COR-L47 (cell line): ENCODE measurements around the gene SLIT1.

Experiments used
- DNase-seq: peaks from one replicate; lab custom pipeline; 2025; lab: John Stamatoyannopoulos, UW

SLIT1 gene

DNA sequence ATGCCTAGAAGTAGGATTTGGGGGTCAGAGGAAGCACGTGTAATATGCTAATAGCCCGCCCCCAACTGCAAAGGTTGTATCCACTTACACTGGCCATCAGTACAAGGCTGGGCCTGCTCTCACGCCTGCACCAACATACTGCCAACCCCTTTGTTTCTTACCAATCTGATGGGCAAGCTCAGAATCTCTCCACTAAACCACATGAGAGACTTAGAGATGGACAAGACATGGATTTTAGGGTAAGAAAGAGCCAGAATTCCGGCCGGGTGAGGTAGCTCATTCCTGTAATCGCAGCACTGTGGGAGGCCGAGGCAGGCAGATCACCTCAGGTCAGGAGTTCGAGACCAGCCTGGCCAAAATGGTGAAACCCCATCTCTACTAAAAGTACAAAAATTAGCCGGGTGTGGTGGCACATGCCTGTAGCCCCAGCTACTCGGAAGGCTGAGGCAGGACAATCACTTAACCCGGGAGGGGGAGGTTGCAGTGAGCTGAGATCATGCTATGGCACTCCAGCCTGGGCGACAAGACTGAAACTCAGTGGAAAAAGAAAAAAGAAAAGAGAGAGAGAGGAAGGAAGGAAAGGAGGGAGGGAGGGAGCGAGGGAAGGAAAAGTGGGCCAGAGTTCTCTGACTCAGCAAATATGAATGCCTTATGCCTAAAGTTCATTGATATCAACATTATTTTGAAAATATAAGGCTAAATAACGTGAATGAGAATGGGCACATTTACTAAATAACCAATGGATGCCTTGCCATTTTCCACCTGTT is 162.2 kb downstream of the SLIT1 start:
- no peak for DNase-seq

GRCh38 chr10:97022616-97023015 is 163.1 kb downstream of the SLIT1 start:
- no peak for DNase-seq

DNA sequence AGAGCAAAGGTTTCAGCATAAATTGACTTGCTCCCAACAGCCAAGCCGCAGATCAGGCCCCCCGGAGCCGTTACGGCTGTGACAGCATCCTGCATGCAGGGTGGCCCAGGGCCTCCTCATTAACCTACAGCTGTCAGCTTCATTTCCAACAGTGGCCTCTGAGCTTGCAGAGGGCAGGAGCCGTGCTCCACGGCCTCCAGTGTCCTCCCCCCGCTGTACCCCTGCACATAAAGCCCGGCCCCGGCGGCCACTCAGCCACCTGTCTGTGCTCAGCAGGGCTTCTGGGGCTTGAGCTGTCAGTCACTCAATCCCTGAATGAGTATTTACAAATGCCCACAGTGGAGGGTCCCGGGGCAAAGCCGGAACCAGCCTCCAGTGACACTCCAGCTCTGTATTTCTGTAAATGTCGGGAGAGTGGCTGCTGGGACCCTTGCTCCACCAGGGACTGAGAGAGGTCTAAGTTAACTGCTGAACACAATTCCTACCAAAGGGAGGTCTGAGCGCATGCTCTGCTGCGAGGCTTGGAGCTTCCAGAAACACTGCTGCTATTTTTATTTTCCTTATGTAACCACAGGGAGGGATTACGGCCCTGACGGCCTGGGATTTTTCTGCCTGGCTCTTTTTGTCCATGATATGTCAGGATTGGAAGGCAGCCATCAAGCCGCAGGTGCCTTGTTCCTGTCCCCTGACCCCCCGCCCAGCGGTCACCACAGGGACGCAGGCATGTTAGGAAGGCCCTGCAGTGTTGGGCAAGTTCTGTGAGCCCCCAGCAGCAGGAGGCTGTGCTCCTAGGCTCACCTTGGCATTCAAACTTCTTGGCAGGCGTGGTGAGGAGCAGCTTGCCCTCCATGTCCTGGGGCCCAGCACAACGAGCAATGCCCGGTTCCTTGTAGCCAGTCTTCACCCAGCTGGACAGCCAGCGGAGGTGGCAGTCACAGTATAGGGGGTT is 165.0 kb downstream of the SLIT1 start:
- DNase-seq, result no peak

- DNase-seq, result no peak
Measured at GRCh38 chr10:97019213-97019844, 166.4 kb downstream of the SLIT1 start.

DNA sequence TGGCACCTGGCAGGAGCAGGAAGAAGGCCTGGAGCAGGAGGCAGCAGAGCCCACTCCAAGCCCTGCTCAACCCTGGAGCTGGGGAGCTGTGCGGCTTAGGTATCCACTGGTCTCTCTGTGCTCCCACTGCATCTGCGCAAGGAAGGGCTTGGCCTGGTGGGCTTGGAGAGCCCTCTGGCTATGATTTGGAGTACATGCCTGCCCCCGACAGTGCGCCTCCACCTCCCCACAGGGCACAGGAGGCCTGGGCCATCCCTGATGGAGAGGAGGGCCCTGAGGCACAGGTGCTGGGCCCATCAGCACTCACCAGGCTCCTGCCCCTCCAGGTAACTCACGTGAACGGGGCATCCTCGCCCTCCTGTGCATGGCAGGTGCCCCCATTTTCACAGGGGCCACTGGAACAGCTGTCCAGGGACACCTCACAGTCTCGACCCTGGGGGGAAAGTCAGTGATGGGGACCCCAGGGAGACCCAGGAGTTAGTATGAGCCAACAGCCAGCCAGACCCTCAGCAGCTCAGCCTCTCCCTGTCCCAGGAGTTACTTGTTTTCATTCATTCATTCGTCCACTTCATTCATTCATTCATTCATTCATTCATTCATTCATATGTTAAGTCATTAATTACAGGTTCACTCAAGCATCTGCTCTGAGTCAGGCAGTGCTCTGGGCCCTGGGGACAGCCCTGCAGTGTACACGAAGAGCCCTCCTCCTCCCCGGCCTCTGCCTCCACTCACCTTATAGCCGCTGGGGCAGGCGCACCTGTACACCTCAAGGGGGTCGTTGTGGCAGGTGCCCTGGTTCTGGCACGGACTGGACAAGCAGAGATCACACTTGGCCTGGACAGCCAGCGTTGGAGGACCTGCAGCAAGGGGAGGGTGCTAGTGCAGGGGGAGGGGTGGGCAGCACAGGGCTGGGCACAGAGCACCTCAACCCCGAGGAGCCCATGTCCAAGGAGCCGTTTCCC is 167.2 kb downstream of the SLIT1 start:
- DNase-seq, result no peak

DNA sequence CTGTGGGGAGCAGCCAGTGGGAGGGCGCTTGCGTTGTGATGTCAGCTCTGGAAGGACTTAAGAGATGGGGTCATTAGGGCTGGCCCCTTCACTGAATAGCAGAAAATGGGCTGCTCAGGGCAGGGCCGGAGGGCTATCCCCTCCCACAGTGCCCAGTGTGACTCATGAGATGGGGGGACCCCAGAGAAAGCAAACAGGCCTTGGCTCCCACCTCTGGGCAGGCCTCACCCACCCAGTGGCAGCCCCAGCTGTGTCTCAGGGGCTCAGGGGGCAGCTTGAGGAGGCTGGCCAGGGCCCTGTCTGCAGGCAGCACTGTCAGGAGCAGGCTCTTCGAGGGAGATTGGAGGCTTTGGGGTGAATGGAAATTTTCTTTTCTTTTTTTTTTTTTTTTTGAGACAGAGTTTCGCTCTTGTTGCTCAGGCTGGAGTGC is 168.3 kb downstream of the SLIT1 start:
- no peak for DNase-seq

- no peak for DNase-seq
Measured at GRCh38 chr10:97016728-97017473, 168.9 kb downstream of the SLIT1 start.

DNA sequence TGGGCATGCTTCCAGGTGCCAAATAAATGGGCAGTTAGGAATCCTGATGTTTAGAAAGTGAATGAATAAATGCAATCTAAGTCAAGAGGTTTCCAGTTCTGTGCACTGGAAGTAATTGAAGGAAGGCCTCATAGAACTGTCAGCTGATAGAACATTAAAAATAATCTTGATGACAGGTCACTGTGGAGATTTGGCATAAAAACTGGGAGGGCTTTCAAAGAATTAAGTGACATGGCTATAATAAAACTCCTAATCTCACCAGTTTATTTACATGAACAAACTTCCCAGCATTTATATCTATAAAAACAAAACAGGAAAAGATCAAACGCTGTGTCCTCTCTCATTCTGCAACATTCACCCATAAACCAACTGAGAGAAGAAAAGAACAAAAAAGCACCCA is 170.5 kb downstream of the SLIT1 start:
- DNase-seq, result no peak

DNA sequence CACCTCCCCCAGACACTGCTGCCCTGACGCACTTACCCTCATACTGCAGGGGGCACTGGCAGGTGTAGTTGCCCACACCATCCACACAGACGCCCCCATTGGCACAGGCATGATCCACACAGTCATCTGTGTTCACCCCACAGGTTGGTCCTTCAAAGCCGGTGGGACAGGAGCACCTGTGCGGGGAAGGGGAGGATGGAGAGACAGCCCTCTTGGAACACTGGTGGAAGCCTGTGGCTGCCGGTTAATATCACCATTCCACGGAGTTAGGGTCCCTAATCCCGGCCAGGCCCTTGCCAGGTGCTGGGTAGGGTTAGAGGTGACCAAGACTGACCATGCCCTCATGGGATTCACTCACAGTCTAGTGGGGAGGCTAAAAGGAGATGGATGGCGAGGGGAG is 171.8 kb downstream of the SLIT1 start:
- DNase-seq, result no peak

GRCh38 chr10:97013568-97013967 is 172.2 kb downstream of the SLIT1 start:
- no peak for DNase-seq

- DNase-seq, result no peak
Measured at GRCh38 chr10:97012470-97012869, 173.3 kb downstream of the SLIT1 start.

DNA sequence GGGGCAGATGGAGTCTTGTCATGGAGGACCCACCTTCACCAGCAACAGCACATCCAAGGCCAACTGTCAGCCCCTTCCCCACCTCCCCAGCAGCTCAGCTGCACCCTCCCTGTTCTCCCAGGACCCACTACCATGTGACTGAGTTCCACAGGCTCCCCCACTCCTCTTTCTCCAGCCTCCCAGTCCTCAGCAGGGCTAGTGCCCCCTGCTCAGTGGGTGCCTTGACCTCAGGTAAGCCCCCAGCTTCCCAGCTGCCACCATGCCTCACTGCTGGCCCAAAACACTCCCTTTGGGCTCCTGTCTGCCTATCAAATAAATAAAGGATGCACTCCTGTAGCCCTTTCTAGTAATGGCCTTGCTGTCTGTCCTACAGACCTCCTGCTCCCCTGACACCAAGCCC is 174.4 kb downstream of the SLIT1 start:
- no peak for DNase-seq

DNA sequence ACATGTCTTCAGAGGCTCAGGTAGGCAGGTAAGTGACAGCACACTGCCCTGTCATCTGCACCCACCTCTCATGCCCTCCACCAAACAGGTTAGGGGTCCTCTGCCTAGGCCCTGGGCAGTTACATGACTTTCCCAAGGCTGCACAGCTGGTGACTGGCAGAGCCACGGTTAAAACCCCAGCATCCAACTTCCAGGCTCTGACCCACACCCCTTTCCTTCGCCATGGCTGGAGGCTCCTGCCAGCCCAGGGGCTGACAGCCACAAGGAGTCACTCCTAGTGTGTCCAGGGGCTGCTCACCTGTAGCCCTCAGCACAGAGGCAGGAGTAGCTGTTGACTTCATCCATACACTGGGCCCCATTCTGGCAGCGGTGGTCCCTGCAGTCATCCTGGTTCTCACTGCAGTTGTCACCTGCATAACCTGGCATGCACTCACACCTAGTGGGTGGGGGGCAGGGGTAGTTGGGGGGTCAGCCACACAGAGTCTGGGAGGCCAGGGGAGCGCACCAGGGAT is 175.0 kb downstream of the SLIT1 start:
- no peak for DNase-seq

DNA sequence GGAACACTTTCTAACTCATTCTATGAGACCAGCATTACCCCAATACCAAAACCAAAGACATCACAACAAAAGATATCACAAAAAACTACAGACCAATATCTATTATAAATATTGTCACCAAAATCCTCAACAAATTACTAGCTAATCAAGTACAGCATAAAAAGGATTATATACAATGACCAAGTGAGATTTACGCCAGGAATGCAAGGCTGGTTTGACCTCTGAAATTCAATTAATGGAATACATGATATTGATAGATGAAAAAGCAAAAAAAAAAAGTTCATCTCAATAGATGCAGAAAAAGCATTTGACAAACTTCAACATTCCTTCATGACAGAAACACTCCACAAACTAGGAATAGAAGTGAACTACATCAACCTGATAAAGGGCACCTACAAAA is 178.3 kb downstream of the SLIT1 start:
- no peak for DNase-seq

DNA sequence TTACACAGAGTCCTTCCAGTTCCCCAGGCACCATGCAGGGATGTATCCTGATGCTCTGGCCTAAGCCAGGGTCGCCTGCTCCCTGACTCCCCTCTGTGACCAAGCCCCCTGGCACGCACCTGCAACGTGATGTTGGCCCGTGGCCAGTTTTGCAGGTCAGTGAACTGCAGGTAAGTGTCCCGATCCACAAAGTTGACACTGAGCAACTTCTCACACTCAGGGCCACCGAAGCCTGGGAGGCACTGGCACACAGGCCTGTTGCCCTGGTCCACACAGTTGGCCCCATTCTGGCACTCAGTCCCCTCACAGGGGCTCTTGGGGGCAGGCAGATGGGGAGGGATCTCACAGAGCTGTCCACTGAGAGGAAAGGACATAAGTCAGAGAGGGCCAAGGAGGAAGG is 179.4 kb downstream of the SLIT1 start:
- DNase-seq, result no peak

GRCh38 chr10:97005349-97005748 is 180.4 kb downstream of the SLIT1 start:
- no peak for DNase-seq

DNA sequence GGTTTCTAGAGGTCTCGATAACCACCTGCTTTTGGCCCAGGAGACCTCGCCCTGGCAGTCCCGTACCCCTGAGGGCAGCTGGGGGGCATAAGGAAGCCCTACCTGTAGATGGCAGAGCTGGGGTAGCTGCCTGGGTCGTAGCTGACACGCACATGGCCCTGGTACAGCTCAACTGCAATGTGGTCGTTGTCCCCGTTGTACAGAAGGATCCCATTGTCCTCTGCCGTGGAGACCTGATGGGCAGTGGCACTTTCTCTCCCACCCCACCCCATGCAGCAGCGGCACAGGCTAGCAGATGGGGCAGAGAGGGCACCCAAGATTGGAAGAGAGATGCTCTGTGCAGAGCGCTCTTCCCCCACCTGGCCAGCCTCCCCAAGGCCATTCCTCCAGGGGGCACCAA is 181.2 kb downstream of the SLIT1 start:
- DNase-seq, result no peak

DNA sequence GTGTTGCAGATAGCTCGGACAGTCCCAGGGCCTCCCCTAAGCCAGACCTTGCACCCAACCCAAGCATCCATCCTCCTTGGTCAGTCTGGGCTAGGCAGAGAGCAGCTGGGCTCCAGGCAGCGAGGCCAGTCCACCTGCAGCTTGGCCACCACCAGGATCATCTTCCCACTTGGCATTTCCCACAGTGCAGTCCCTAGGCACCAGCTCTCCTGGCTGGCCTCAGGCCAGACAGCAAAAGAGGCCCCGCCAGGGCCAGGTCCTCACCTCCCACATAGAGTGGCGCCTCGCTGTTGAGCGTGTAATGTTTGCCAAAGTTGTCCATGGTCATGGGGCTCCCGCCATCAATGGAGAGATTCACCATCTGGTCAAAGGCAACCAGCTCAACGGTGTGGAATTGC is 182.0 kb downstream of the SLIT1 start:
- no peak for DNase-seq

DNA sequence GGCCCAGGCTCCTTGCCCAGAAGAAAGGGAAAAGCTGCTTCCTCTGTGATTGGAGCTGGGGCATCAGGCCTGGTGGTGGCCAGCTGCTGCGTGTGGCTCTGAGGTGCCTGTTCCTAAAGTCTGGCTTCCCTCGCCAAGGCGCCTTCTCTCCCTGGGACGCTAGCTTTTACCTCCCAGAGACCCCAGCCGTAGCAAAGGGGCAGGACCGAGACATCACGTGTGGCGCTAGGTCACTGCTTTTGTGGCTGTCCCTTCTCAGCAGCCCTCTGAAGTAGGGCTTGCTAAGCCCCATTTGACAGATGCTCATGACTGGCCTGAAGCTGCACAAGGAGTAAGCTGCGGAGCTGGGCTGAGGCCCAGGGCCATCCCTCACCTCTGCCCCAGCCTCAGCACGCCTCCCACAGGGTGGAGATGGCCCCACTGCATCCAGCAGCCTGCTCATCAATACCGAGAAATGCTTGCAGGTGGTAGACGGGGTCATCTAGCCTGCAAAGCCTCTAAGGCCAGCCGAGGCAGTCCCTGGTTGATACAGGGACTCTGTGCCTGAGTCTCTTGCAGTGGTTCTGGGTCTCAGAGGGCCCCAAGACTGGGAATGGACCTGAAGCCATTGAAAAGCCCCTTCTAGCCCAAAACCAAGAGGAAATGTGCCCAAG is 182.5 kb downstream of the SLIT1 start:
- DNase-seq, result no peak

GRCh38 chr10:97002670-97003069 is 183.1 kb downstream of the SLIT1 start:
- no peak for DNase-seq
